NCI-H446 (cell line): ENCODE results near the gene PHLDB1.

Experiments
- DNase-seq, 2 experiments: peaks; one replicate each; lab custom pipeline; 2025; lab: John Stamatoyannopoulos, UW

The PHLDB1 gene

DNA sequence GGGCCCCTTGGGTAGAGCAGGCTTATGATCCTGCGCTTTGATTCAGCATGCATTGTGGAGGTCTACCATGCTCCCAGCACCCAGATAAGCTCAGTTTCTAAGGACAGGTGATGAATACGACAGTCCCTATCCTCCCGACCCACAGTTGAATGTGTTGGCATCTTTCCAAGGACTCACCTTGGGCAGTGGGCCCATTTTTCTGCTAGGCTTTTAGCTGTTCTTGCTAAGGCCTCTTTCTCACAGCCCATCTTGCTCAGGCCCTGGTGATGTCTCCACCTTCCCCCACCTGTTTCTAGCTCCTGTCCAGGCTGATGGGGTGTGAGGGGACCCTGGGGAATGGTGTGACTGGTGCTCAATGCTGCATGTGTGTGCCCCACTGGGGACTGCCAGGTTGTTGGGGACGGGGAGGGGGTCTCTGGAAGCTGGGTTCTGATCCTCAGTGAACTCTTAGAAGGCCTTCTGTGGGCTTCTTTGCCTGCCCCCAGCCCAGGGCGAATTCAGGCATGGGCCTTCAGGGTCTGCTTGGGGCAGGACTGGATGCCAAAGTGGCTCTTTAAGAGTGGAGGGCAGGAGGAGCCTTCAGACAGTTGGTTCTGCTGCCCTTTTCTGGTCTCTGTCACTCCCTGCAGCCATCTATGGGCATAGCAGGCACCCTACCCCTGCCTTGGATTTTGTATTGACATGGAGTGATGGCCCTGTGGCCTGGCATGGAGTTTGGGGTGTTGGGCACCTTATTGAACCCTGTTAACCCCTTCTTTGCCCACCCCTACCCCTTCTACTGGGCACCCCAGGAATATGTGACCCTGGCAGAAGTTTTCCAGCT is 33.1 kb downstream of the PHLDB1 start:
- peak in 1 of 2 experiments; percentile 23 for DNase-seq

DNA sequence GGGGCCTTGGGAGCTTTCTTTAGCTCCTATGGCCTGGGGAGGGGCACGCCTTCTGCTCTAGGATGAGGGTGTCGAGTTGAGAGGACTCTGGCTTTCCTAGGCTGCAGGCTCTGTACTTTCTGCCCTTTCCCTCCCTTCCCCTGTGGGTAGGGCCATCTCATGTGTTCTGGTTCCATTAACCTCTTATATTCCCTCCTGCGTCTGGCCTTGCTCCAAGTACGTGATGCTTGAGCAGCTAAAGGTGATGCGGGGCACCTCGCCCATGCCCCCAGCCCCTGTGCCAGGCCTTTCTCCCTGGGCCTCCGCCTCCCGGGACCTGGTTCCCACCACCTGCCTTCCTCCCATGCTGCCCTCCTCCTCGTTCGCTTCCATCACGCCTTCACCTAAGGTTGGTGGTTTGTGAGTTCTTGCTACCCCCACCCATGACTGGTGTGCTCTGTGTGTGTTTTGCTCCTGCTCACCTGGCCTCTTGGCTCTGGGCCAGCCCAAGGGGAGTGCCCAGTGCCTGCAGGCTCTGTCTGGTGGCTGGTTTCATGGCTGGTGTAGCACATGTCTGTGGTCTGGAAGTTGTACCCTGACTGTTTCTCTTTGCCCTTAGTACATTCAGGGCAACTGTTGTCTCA is 34.1 kb downstream of the PHLDB1 start:
- DNase-seq = no peak

DNA sequence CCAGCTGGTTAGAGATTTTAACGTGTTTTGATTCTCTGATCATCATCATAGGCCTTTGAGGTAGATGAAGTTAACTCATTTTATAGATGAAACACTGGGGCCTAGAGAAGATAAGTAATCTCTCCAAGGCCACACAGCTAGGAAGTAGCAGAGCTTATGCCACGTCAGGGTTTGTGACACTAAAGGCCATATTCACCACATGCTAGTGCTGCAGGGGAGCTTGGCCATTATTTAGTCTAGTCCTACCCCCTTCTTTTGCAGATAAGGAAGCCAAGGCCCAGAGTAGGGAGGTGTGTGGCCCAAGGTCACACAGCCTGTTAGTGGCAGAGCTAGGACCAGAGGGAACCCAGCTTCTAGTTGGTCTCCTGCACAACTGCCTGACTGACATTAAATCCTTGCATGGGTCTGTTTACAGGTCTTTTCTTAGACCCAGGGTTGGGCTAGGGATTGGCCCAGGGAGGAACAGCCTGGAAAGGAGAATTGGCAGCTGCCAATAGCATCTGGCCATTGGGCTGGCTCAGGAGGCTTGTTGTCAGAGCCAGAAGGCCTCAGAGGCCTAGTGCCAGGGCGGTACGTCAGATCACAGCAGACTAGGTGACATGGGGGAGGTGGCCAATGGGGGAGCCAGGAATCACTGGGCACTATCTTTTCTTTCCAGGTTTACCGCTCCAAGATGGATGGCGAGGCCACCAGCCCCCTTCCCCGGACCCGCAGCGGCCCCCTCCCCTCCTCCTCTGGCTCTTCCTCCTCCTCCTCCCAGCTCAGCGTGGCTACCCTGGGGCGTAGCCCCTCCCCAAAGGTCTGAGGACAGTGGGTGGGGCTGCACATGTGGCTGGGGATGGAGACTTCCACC is 36.0 kb downstream of the PHLDB1 start:
- DNase-seq = peak; percentile 92 to 95

DNA sequence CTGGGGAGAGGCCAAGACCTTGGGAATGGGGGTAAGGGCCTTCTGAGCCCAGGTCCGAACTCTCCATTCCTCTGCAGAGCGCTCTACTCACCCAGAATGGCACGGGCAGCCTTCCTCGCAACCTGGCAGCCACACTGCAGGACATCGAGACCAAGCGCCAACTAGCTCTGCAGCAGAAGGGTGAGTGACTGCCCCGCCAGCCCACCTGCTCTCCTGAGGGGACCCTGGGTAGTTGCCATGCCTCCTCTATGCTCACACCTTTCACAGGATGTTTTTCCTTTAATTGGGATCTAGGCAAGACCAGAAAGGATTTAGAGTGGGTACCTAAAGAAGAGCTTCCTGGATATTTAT is 36.6 kb downstream of the PHLDB1 start:
- DNase-seq = peak in 1 of 2 experiments; percentile 25

DNA sequence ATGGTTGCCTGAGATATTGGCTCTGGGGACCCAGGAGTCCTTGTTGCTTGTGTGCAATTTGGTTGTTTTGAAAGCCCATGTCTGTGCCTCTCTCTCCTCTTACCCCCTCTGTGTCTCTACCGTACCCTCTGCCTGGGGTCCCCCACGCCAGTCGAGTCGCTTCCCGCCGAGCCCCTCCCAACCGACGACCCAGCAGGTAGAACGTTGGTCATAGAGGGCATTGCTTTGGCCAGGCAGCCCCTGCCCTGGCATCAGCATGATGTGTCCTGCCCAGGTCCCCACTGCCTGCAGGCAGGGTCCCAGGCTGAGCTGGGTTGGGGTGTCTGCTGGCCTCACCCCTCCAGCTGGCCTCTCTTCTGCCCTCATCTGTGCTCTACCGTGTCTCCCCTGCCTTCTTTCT is 37.1 kb downstream of the PHLDB1 start:
- DNase-seq = no peak

DNA sequence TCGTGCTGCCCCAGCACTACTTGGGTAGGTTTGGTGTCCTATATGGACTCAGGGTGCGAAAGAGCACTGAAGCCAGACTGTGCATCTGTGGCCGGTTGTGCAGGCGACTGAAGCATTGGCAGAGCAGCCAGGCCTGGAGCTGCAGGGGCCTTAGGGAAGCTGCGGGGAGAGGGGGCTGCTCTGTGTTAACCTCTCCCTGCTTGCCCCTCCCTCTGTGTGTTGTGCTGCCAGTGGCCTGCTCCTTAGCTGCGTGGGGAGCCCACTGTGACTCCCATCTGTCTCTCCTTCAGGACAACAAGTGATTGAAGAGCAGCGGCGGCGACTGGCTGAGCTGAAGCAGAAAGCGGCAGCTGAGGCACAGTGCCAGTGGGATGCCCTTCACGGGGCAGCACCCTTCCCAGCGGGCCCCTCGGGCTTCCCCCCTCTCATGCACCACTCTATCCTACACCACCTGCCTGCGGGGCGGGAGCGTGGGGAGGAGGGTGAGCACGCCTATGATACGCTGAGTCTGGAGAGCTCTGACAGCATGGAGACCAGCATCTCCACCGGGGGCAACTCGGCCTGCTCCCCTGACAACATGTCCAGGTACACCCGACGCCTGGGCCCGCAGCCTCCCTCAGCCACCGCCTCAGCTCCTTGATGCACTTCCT is 37.8 kb downstream of the PHLDB1 start:
- DNase-seq = peak; percentile 50 to 91

DNA sequence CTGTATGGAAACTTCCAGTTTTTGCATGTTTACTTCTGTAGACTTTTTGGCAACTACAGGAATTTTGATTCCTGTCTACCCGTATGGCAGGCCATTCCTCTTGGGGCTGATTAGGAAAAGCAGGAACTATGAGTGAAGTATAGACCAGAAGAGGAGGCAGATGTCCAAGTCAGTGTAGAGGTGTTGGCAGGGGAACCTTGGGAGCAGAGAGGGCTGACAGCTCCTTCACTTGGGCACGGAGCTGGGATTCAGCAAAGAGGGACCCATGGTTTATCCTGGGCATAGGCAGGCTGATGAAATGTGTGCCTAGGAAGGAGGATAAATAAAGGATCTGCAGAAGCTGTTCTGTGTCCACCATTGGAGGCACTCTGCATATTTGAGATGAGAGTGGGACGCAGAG is 39.0 kb downstream of the PHLDB1 start:
- DNase-seq = peak; percentile 60 to 84

DNA sequence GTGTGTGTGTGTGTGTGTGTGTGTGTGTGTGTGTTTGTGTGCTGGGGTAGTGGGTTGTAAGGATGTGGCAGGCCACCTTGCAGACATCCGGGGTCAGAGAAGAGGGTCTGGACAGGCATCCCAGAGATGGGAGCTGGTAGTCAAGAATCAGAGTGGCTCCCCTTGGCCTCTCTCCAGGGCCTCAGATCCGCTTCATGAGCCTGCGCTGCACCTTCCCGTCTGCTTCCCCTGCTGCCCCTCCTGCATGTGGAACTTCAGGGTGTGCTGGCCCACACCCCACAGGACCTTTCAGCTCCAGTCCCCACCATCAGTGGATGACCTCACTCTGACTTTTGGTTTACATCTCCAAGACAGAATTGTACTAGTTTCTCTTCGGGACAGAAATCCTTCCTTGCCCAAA is 40.9 kb downstream of the PHLDB1 start:
- no peak for DNase-seq

DNA sequence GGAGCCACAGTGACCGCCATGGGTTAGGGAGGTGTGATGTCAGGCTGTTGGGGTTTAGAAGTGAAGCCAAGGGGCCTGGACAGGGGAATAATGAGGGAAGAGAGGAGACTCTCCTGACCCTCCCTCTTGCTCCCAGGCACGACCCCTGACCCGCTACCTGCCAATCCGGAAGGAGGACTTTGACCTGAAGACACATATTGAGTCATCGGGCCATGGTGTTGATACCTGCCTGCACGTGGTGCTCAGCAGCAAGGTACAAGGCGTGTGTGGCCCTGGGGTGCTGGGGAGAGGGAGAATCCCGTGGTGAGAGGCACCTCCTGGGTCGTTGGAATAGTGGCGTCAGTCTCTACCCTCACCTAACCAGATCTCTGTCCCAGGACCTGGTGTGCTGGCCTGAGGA is 42.5 kb downstream of the PHLDB1 start:
- DNase-seq = no peak

DNA sequence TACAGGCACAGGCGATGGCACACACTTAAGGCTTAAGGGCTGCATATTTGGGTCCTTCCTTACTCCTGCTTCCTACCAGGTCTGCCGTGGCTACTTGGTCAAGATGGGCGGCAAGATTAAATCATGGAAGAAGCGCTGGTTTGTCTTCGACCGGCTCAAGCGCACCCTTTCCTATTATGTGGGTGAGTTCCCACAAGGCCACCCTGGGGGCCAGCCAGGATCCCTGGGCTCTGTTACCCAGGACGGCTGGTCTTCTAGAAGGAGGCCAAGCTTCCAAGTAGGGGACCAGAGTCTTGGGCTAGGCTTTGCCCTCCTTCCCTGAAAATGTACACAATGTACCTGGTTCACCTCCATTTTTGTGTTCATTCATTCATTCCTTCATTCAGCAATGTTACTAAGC is 43.0 kb downstream of the PHLDB1 start:
- no peak for DNase-seq

DNA sequence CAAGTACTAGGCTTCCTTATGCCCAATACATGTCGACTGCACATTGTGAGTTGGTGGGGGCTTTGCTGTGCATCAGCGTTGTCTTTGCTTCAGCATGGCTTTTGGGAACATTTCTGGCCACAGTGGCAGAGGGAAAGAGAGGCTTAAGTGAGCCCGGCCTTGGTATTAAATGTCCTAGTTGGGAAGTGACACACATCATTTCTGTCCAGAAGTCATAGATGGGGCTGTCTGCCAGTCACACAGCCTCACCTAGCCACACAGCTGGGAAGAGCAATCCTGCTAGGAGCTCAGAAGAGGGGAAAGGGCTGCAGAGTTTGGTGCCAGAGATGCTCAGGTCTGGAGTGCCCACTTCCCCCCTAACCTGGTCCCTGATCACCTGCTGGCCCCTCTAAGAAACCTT is 44.4 kb downstream of the PHLDB1 start:
- no peak for DNase-seq

DNA sequence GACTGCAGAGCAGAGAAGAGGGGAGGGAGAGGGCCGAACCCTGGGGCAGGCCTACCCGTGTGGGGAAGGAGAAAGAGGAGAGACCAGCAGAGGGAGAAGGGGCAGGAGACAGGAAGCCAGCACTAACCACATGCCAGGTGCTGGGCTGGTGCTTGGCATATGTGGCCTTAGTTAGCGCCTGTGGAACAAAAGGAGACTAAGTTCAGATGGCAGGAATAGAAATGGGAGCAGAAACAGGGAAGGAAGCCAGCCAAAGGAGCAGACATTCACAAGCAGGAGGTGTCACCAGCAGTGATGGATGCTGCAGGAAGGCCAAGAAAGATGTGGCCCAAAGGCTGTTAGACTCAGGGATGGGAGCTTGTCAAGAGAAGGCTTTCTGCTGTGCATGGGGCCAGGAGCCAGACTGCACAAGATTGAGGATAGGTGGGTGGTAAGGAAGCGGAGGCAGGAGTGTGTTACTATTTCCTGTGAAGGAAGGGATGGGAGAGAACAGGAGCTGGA is 45.3 kb downstream of the PHLDB1 start:
- peak; percentile 46 to 90 for DNase-seq

DNA sequence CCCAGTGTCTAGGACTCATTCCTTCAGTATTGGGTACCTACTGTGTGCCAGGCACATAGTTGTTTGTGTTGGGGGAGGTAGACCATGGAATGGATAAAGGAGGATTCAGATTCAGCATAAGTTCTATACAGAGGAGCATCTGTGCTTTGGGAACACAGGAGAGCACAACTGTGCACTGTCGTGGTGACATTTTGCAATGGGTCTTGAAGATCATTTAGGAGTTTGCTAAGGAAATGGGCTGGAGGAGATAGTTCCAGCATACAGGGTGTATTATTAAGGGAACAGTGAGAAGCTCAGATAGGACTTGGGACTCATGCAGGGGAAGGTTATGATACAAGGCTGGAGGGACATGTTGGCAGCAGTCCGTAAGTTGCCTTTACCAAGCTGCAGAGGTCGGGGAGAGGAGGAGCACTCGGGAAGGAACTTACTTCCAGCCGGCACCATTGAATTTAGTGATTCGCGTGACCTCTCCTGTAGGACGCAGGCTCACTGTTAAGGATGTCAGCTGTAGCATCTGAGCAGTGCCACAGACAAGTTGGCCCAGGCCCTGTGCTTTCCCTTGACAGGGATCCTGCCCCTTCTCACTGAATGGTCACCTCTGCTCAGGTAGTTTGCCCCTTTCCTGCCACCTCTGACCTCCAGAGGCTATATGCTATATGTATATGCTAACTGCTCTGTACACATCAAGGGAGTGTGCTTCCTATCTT is 46.4 kb downstream of the PHLDB1 start:
- DNase-seq = no peak

DNA sequence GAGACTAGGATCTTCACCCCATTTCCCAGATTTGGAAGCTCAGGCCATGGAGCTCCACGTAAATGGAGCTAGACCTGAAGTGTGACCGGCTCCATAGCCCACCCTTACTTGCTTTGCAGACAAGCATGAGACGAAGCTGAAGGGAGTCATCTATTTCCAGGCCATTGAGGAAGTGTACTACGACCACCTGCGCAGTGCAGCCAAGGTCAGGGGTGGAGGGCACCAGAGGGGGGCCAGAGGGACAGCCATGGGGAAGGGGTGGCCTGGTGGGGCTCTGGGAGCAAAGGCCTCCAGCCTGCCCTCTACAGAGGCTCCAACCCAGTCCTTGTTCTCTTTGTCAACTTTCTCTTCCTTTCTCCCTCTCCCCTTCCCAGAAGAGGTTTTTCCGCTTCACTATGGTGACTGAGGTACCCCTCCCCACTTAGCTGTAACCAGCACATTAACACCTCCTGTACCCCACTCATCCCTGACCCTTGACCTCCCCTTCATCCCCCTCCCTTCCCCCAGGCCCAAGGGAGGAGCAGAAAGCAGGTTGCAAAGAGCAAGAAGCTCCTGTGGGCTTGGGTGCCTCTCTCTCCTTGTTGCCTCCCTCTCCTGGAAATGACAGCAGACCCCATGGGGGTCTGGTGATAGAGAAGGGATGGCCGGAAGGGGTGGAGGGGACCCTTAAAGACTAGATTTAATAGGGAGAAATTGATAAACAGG is 48.2 kb downstream of the PHLDB1 start:
- DNase-seq = no peak

DNA sequence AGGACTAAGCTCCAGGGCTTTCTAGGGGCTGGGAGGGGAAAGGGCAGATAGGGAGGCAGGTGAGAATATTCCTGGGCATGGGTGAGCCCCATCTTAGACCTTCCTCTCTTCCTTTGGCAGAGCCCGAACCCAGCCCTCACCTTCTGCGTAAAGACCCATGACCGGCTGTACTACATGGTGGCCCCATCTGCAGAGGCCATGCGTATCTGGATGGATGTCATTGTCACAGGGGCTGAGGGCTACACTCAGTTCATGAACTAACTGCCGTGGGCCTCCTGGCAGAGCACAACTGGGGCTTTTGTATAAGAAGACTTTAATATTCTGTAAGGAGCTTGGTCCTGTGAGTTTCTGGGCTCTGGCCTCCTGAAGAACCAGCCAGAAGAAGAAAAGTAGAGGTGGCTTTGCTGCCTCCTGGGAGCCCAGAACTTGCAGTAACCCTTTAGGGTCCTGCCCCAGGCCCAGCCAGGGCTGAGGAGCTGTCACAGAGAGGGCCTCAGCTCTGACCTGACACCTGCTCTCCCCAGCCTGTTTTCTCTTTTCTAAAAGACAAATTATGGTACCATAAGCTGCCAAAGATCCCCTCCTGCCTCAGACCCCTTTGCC is 49.2 kb downstream of the PHLDB1 start:
- DNase-seq = no peak

DNA sequence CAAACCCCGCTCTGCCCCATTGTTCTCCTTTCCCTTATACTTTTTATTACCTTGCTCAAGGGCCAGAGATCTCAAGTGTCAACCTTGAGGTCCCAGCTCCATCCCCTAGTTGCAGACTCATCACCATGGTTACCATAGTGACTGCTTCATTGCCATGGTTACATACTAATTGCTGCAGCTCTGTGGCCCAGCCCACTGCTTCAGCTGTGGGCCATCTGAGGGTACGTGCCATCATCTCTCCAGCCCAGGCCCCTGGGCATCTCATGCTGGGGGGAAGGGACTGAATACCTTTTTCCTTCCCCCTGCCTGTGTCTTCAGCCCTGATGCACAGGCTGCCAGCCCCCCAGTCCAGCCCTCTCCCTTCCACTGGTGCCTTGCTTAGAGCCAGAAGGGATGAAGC is 49.8 kb downstream of the PHLDB1 start:
- DNase-seq = no peak

DNA sequence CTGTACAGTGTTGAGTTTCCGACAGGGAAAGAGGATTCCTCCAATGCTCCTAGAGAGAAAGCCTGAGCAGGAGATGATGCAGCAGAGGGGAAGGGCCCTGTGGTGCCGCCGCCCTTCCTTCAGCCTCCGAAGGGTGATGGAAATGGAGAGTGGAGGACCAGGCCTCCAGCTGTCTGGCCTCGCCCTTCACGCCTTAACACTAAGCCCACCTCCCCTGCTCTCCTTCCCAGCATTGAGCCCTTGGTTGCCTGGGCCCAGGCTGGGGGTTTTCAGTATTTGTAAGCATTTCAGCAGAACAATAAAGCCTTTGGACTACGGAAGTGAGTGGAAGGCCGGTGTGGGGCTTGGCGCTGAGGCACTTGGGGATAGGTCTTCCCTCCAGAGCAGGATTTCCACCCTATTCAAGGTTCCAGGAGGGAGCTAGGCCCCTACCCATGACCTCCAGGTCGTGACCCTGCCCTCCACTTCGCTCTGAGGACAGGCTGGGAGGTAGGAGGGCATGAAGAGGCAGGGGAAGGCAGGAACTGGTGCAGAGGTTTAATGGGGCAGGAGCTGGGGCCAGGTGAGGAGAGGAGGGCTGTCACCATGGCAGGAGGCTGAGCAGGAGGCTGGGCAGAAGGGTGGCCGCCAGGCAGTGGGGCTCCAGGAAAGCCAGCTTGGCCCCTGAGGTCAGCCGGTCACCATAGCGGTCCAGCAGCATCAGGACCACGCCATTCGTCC is 50.5 kb downstream of the PHLDB1 start:
- DNase-seq = no peak

DNA sequence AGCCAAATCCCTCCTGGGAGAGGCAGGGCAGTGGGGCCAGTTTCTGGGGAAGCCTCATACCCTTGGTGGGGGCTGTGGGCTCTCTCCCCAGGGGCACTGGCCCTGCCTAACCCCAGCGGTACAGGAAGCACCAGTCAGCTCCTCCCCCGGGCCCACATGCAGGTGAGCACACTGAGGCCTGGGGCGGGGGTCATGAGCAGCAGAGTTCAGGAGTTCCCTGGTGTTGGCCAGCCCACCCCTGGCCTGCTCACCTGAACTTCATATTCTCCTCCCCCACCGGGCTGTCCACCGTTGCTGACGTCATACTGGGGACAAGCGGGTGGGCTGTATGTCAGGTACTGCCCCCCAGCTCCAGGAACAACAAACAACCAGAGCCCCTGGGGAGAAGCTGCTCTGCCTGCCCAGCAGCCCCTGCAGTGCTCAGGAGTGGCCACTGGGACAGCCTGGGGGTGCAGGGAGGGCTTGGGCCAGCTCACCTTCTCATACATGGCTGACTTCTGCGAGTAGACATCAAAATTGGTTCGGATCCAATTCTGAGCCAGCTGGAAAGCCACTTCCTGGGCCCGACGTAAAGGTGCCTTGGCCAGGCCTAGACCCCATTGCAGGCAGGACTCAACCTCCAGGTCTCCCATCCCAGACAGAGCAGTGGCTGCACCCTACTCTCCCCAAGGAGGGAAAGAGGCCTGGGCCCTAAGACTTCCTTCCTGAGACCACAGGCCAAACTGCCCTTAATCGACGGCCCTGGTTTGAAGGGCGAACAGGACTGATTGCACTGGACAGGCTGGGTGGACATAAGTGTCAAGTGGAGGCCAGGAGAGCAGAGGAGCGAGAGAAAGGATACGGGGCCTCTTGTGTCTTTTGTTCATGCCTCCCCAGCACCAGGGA is 51.3 kb downstream of the PHLDB1 start:
- no peak for DNase-seq
